ENCODE data around the gene BTAF1. TPM values are rescaled to one million over a fixed set of nuclear protein-coding genes. Genes with fewer than 3 reads are reported as not detected.

Gene BTAF1
- total RNA-seq, 4 donors from 2014 or later, result 35.5 to 78.3 (median 43.1) TPM

- no peak for DNase-seq (ENCODE audit: low spot score in 2 of 2)
- 15 to 25% methylated on average over 20 of the region's 20 CpGs for WGBS, 2 donors
Measured at GRCh38 chr10:91883549-91884444, 39.8 kb upstream of the BTAF1 start.

GRCh38 chr10:91884536-91884935 lies 39.0 kb upstream of the BTAF1 start:
- intact Hi-C loops (cut with DNase I; ENCODE audit: low total_unique reads), result no loop called here
- no peak for DNase-seq (ENCODE audit: low spot score in 2 of 2)
- H3K4me3 ChIP-seq (ENCODE audit: low read depth, poor library complexity, severe bottlenecking), result no peak overlapping the region
- no peak for TF ChIP-seq POLR2A (IDR thresholded peaks at IDR 0.05)
- TF ChIP-seq, protein P1, sequence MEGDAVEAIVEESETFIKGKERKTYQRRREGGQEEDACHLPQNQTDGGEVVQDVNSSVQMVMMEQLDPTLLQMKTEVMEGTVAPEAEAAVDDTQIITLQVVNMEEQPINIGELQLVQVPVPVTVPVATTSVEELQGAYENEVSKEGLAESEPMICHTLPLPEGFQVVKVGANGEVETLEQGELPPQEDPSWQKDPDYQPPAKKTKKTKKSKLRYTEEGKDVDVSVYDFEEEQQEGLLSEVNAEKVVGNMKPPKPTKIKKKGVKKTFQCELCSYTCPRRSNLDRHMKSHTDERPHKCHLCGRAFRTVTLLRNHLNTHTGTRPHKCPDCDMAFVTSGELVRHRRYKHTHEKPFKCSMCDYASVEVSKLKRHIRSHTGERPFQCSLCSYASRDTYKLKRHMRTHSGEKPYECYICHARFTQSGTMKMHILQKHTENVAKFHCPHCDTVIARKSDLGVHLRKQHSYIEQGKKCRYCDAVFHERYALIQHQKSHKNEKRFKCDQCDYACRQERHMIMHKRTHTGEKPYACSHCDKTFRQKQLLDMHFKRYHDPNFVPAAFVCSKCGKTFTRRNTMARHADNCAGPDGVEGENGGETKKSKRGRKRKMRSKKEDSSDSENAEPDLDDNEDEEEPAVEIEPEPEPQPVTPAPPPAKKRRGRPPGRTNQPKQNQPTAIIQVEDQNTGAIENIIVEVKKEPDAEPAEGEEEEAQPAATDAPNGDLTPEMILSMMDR (IDR thresholded peaks at IDR 0.05), result no peak
- 59 to 82% methylated on average over 1 of the region's 1 CpG for WGBS, 2 donors

More at GRCh38 chr10:91883549-91884444, 39.8 kb upstream of the BTAF1 start:
- H3K4me3 ChIP-seq (ENCODE audit: low read depth, poor library complexity, severe bottlenecking), result no peak overlapping the region
- intact Hi-C loops (cut with DNase I; ENCODE audit: low total_unique reads), result no loop called here
- no peak for TF ChIP-seq POLR2A (IDR thresholded peaks at IDR 0.05)
- TF ChIP-seq, protein P1 (IDR thresholded peaks at IDR 0.05), result no peak

DNA sequence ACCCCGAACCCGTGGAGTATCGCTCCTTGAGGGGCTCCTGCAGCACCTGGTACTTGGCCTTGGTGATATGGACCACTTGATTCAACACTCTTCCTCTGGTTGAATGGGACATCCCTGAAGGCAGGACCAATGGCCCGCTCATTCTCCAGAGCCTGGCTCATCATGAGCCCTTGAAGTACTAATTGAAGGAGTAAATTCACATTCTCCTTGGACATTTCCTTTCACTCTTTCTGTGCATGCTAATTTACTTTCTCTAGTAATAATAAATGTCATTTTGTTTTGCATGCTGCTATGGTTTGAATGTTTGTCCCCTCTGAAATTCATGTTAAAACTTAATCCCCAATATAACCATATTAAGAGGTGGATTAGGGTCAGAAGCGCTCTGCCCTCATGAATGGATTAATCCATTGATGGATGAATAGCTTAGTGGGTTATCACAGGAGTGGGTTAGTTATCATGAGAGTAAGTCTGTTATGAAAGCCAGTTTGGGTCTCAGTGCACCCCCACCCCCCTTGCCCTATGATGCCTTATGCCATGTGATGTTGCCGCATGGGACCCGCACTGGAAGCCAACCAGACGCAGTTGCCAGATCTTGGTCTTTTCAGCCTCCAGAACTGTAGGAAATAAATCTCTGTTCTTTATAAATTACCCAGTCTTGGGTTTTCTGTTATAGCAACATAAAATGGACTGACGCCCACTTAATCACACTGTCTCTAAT lies 38.0 kb upstream of the BTAF1 start:
- TF ChIP-seq, protein P1 (IDR thresholded peaks at IDR 0.05), result no peak
- TF ChIP-seq POLR2A (IDR thresholded peaks at IDR 0.05), result no peak
- 91 to 95% methylated on average over 9 of the region's 9 CpGs for WGBS, 2 donors
- no peak for DNase-seq (ENCODE audit: low spot score in 2 of 2)
- intact Hi-C loops (cut with DNase I; ENCODE audit: low total_unique reads), result no loop called here
- no peak overlapping the region for H3K4me3 ChIP-seq (ENCODE audit: low read depth, poor library complexity, severe bottlenecking)

GRCh38 chr10:91886954-91887271 lies 36.7 kb upstream of the BTAF1 start:
- TF ChIP-seq, protein P1 (IDR thresholded peaks at IDR 0.05), result no peak
- TF ChIP-seq POLR2A (IDR thresholded peaks at IDR 0.05), result no peak
- intact Hi-C loops (cut with DNase I; ENCODE audit: low total_unique reads), result no loop called here
- DNase-seq (ENCODE audit: low spot score in 2 of 2), result no peak
- 16 to 19% methylated on average over 6 of the region's 6 CpGs for WGBS, 2 donors
- no peak overlapping the region for H3K4me3 ChIP-seq (ENCODE audit: low read depth, poor library complexity, severe bottlenecking)

DNA sequence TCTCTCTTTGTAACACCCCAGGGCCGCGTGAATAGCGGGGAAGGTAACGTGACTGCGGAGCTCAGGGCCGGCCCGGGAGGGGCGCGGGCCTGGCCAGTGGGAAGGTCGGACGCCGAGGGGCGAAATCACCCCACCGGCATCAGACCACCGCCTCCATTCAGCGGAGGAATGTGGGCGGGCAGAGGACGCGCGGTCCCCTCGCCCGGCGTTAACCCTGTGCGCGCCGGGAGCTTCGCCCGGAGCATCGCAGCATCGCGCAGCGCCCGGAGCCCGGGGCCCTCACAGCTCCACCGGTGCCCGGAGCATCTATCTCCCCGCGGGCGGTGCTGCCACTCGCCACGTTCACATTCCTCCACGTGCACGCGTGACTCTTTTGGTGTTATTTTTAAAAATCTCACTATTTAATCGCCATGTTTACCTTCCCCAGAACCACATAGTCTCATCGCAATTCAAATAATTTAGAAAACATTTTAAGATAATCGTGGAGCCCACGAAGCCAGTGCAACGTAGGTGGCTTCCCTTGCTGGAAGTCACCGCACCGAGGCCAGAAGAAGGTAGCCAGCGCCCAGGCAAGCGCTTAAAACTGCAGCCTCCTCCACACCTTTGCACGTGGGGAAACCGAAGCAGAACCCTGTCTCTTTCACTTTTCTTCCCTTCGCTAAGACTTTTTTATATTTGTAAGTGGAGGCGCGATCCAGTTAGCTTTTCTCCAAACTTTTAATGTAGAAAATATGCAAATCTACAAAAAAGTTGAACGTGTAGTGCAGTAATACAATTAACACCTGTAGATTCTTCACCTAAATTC lies 36.1 kb upstream of the BTAF1 start:
- H3K4me3 ChIP-seq (ENCODE audit: low read depth, poor library complexity, severe bottlenecking), result peak overlapping the region; percentile 15
- intact Hi-C loops (cut with DNase I; ENCODE audit: low total_unique reads), result no loop called here
- DNase-seq (ENCODE audit: low spot score in 2 of 2), result peak in 1 of 2 donors; percentile 88
- 0% methylated on average over 50 to 59 of the region's 59 CpGs for WGBS, 2 donors
- no peak for TF ChIP-seq POLR2A (IDR thresholded peaks at IDR 0.05)
- TF ChIP-seq, protein P1 (IDR thresholded peaks at IDR 0.05), result no peak
